ENCODE data around the gene SNX11.

Gene SNX11

DNA sequence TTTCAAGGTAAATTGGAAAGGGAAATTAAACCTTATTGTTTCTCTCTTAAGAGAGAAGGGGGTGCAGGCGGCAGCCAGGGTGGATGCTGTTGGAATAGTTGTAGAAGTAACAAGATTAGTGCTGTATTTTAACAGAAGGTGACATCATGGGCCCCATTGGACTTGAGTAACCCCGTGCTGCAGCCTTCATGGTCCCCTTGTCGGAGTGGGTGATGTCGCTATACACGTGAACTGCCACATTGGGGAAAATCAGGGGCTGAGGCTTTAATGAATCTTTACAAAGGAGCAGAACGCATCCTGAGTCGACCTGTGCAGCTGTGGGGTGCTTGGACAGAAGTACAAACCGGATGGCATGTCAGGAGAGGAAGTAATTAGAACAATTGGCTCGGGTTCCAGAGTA lies 3.2 kb downstream of the SNX11 start:
- DNase-seq (ENCODE audit: insufficient read length, low spot score) (no peak), FAIRE-seq (no peak)
- TF ChIP-seq, protein P1, sequence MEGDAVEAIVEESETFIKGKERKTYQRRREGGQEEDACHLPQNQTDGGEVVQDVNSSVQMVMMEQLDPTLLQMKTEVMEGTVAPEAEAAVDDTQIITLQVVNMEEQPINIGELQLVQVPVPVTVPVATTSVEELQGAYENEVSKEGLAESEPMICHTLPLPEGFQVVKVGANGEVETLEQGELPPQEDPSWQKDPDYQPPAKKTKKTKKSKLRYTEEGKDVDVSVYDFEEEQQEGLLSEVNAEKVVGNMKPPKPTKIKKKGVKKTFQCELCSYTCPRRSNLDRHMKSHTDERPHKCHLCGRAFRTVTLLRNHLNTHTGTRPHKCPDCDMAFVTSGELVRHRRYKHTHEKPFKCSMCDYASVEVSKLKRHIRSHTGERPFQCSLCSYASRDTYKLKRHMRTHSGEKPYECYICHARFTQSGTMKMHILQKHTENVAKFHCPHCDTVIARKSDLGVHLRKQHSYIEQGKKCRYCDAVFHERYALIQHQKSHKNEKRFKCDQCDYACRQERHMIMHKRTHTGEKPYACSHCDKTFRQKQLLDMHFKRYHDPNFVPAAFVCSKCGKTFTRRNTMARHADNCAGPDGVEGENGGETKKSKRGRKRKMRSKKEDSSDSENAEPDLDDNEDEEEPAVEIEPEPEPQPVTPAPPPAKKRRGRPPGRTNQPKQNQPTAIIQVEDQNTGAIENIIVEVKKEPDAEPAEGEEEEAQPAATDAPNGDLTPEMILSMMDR (IDR thresholded peaks at IDR 0.05; ENCODE audit: insufficient read depth, missing control alignments) = no peak

DNA sequence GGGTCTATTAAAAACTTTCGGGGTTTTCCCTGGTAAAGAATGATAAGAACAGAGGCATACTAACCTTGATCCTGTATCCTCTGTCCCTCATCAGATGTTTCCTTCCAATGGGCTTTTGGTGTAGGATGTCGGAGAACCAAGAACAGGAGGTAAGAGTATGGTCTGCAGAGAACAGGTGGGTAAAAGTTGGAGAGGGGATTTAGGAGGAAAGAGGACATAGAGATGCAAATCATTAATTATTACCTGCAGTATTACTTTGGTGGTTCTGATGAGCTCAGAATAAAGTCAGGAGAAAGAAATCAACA lies 4.3 kb downstream of the SNX11 start:
- TF ChIP-seq, protein P1 (IDR thresholded peaks at IDR 0.05; ENCODE audit: insufficient read depth, missing control alignments) = no peak
- FAIRE-seq (no peak), DNase-seq (ENCODE audit: insufficient read length, low spot score) (no peak)

DNA sequence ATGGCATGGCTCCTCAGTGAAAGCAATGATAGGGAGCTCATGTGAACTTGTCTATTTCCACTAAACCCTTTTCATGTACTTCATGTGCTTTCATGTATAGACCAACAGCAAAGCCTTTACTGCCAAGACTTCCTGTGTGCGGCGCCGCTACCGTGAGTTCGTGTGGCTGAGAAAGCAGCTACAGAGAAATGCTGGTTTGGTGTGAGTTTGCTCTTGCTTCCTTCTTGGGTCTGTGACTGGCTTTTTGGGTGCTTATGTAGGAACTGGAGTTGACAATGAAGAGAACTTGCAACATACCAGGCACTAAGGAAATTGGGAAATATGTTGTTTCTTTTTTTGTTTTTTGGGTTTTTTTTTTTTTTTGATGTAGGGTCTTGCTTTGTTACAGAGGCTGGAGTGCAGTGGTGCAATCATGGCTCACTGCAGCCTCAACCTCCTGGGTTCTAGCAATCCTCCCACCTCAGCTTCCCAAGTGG lies 5.7 kb downstream of the SNX11 start:
- FAIRE-seq = no peak

DNA sequence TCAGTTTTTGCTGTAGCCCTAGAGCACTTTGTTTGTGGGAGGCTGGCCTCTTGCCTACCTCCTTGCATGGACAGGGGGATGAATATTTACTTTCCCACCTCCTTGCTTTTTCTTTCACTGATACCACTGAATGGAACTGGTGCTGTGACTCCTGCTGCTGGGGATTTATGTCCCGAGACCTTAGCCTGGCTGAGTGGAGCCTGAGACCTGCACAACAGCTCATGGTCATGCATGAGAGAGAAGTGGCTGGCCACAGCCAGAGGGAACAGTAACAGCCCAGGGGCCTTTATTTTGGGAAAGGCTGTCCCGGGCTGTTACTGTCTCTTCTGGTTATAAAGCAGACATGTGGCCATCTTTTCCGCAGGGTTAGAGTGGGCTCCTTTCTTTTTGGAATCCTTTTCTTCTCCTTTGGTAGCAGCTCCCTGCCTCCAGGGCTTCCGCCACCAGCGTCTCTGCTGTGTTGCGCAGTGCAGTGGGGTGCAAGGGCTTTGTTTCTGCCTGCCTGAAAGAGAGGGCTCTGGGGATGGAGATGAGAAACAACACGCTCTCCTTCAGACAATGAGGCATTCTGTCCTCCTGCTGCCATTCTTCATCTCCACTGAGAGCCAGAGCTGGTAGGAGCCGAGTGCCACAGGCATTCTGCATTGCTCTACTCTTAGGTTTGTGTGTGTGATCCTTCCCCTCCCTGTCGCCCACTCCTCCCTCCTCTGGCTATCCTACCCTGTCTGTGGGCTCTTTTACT lies 14.5 kb downstream of the SNX11 start:
- TF ChIP-seq, protein P1 (IDR thresholded peaks at IDR 0.05; ENCODE audit: insufficient read depth, missing control alignments) = no peak
- FAIRE-seq (no peak), DNase-seq (ENCODE audit: insufficient read length, low spot score) (no peak)

More for the DNA sequence above, 5.7 kb downstream of the SNX11 start:
- no peak for DNase-seq (ENCODE audit: insufficient read length, low spot score)
- TF ChIP-seq, protein P1 (IDR thresholded peaks at IDR 0.05; ENCODE audit: insufficient read depth, missing control alignments) = no peak

DNA sequence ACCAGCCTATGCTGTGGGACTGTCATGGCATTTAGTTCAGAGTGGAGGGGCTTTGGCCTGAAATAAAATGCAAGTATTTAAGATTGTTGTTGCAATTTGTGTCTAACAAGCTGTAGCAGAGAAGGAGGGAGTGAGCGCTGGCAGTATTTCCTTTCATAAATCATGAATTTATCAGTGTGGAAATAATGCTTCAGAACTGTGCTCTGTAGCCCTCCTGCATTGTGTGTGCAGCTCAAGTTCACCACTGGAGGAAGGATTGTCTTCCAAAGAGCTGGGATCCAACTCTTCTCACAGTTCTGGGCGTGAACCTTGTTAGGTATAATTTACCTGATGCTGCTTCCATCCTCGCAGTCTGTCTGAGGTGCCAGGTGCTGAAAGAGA lies 15.1 kb downstream of the SNX11 start:
- FAIRE-seq (no peak), DNase-seq (ENCODE audit: insufficient read length, low spot score) (no peak)
- TF ChIP-seq, protein P1 (IDR thresholded peaks at IDR 0.05; ENCODE audit: insufficient read depth, missing control alignments) = no peak

DNA sequence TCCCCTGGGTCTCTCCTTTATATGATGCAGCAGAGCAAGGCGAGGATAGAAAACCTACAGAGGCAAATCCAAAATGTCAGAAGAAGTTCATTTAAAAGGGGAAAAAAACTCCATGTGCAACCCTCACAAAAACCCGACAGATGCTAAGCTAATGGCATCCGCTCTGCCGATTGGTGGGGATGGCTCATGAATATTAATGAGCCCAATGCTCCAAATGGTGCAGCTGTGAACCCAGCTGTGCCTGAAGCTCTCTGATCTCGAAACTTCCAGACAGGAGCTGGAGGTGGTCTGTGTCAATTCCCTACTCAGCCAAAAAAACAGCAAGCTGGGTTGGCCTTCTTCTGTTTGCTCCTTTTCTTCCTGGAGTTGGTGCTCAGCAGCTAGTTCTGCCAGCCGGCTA lies 15.5 kb downstream of the SNX11 start:
- TF ChIP-seq, protein P1 (IDR thresholded peaks at IDR 0.05; ENCODE audit: insufficient read depth, missing control alignments) = no peak
- FAIRE-seq = no peak
- DNase-seq (ENCODE audit: insufficient read length, low spot score) = no peak

DNA sequence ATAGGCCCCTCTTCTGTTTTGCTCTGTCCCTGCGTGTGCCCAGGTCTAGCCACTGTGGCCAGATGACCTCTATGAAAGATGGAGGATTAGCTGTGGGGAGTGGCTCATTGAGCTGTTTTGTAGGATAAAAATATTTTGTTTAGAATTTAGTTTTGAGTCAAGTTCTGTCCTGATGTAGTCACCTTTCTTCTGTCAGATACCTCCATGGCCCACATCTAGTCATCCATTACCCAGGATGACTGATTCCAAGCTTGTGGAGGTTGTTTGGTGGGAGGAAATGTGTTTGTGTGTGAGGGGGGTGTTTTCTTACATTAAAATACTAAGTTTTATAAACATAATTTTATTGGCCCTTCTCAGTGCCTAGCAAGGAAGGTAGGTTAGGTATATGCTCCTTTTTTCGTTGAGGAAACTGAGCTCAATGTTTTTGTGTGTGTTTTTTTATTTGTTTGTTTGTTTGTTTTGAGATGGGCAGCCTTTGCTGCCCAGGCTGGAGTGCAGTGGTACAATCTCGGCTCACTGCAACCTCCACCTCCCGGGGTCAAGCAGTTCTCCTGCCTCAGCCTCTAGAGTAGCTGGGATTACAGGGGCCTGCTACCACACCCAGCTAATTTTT lies 16.3 kb downstream of the SNX11 start:
- DNase-seq (ENCODE audit: insufficient read length, low spot score) (no peak), FAIRE-seq (no peak)
- TF ChIP-seq, protein P1 (IDR thresholded peaks at IDR 0.05; ENCODE audit: insufficient read depth, missing control alignments) = no peak

All from D721Med (cell line).